GM12892 (cell line): Measurements from ENCODE around the gene DNAJC10.

Experiments used
- POLR2A ChIP-seq: IDR thresholded peaks from 2 replicates; pipeline ENCODE4 v1.6.1; 2011; ENCODE audit warnings: low read depth, low read length, control low read depth
- TAF1 ChIP-seq: IDR thresholded peaks from 2 replicates; pipeline ENCODE4 v1.6.1; 2011; ENCODE audit warnings: low read depth, mild to moderate bottlenecking, control low read depth, low read length, borderline replicate concordance

- TF ChIP-seq POLR2A: no peak
- no peak for TF ChIP-seq TAF1
Measured at GRCh38 chr2:182682210-182682609, 33.8 kb upstream of the DNAJC10 start.
